Measurements from ENCODE around the gene PGRMC2.

GRCh38 chr4:128308986-128309385, 21.4 kb upstream of the PGRMC2 start:
- no peak for TF ChIP-seq RARB (CRISPR knock-in tag; IDR thresholded peaks at IDR 0.05)
- TF ChIP-seq, protein P1, sequence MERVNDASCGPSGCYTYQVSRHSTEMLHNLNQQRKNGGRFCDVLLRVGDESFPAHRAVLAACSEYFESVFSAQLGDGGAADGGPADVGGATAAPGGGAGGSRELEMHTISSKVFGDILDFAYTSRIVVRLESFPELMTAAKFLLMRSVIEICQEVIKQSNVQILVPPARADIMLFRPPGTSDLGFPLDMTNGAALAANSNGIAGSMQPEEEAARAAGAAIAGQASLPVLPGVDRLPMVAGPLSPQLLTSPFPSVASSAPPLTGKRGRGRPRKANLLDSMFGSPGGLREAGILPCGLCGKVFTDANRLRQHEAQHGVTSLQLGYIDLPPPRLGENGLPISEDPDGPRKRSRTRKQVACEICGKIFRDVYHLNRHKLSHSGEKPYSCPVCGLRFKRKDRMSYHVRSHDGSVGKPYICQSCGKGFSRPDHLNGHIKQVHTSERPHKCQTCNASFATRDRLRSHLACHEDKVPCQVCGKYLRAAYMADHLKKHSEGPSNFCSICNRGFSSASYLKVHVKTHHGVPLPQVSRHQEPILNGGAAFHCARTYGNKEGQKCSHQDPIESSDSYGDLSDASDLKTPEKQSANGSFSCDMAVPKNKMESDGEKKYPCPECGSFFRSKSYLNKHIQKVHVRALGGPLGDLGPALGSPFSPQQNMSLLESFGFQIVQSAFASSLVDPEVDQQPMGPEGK (CRISPR knock-in tag; IDR thresholded peaks at IDR 0.05; ENCODE audit: borderline replicate concordance): no peak
- TF ChIP-seq ZNF565 (CRISPR knock-in tag; conservative IDR thresholded peaks at IDR 0.05; ENCODE audit: low read depth): no peak
